T47D (cell line): Measurements from ENCODE around the gene CXCL11.
A peak's percentile ranks its signal among the peaks of the same experiment; 100 is the strongest.

Experiments
- DNase-seq, 2 experiments: peaks; one replicate each; pipeline versions ENCODE4 v3.0.0 to v3.0.0-alpha.2; 2011 to 2012; ENCODE audit warnings: low read depth in 1 of 2, low spot score in 1 of 2
- JUND ChIP-seq: IDR thresholded peaks from 2 replicates; pipeline ENCODE4 v1.6.1; 2012; ENCODE audit warnings: low read depth
- in situ Hi-C: cut with HindIII; loops from 2 replicates; pipeline ENCODE4 v1.10.0; 2016; ENCODE audit warnings: low sequenced_read_pairs, low pct_unique_long_range_greater_than_20kb

CXCL11 gene

DNA sequence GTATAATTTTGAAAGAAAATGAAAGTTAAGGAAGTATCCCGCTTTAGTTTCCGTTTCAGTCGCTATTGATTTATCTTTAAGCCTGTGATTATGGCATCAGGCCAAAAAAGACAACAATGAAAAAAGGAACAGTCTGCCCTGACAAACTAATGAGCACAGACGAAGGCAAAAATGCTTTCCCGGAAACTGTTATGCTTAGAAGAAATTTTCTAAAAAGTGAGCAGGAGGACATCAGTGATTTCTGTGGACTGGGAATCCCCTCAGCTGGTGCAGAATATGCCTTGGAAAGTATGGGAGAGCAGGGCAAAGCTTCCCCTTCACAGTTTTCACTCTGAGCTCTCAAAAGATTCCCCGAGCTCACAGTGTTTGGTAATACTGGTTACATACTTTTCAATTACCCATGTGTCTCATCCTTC, 7.5 kb downstream of the CXCL11 start:
- DNase-seq = no peak
- TF ChIP-seq JUND = no peak
- in situ Hi-C loops = no loop called here

DNA sequence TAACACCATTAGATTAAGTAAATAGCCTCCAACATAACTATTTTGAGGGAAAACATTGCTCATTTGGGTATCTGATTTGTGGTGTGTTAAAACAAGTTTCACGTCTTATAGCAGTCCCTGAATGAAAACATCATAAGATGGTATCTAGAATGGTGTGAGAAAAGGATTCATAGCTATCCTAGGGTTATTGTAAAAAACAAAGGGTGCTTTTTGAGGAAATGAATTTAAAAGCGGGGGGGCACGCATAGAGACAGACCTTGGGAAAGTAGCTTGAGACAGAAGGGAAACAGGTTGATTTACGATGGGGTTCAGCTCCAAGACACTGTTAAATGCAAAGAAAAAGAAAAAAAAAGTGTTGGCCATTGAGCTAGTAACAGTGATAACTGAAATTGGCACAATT, 11.8 kb downstream of the CXCL11 start:
- DNase-seq = no peak
- TF ChIP-seq JUND = no peak
- in situ Hi-C loops = no loop called here

GRCh38 chr4:76023389-76023788, 12.5 kb downstream of the CXCL11 start, which contains the start of gene CXCL10:
CXCL10 (minus strand) TSS chr4:76023497; CDS start chr4:76023431, 66 bp downstream.
- in situ Hi-C loops = no loop called here
- no peak for TF ChIP-seq JUND
- DNase-seq = no peak

- no peak for TF ChIP-seq JUND
- no peak for DNase-seq
- in situ Hi-C loops = no loop called here
Measured at GRCh38 chr4:76022677-76023076, 13.2 kb downstream of the CXCL11 start.

GRCh38 chr4:76022031-76022430, 13.8 kb downstream of the CXCL11 start:
- DNase-seq = no peak
- no peak for TF ChIP-seq JUND
- in situ Hi-C loops = no loop called here

DNA sequence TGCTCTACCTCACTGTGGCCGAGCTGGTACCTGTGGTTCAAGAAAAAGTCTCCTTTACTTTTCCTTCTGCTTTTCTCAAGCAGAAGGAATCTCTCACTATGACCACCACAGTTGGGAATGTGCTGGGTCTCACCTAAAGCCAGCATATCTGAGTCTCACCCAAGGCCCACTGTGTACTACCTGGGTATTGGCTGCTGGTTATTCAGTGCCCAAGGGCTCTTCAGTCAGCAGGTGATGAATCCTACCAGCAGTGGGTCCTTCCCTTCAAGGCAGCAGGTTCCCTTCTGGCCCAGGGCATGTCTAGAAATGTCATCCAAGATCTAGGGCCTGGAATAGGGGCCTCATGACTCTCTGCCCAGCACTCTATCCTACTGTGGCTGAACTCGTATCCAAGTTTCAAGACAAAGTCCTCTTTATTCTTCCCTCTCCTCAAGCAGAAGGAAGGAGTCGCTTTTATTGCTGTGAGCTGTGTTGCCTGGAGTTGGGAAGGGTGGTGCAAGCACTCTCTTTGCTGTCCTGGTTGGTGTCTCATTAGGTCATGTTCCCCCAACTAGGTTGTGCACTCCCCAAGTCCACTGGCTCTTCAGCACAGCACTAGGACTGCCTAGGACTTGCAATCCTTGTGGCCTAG, 18.7 kb downstream of the CXCL11 start:
- TF ChIP-seq JUND = no peak
- in situ Hi-C loops = no loop called here
- no peak for DNase-seq

DNA sequence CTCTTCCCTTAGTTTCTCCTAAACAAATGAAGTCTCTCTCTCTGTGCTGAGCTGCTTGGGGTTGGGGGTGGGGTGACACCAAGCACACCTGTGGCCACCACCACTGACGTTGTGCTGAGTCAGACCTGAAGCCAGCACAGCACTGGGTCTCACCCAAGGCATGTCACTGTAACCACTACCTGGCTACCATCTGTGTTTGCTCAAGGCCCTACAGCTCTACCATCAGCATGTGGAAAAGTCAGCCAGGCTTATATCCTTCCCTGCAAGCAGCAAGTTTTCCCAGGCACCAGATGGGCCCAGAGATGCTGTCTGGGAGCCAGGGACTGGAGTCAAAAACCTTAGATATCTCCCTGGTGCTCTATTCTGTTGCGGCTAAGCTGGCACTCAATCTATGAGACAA, 19.5 kb downstream of the CXCL11 start:
- in situ Hi-C loops = no loop called here
- peak in 1 of 2 experiments; percentile 16 for DNase-seq
- no peak for TF ChIP-seq JUND

GRCh38 chr4:76013540-76013939, 22.3 kb downstream of the CXCL11 start:
- no peak for TF ChIP-seq JUND
- in situ Hi-C loops = no loop called here
- no peak for DNase-seq

DNA sequence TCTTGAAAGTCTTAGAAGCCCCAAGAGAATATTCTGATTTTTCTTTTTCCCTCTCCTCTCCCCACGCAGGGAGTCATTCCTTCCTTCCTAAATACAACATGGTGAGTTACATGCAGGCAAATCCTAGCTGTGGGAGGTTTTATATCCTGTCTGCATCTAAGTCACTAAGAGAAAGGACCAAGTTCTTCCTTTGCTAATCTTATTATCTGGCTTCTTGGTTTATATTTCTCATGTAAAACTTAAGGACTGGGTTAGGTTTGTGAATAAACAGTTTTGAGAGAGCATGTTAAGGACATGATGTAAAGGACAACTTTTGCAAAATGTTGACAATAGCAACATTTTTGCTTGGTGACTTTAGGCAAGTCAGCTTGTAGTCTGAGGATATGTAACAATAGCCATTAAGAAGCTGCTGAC, 23.5 kb downstream of the CXCL11 start:
- in situ Hi-C loops = no loop called here
- TF ChIP-seq JUND = no peak
- no peak for DNase-seq

GRCh38 chr4:76011700-76012387, 24.0 kb downstream of the CXCL11 start:
- no peak for DNase-seq
- in situ Hi-C loops = no loop called here
- no peak for TF ChIP-seq JUND

DNA sequence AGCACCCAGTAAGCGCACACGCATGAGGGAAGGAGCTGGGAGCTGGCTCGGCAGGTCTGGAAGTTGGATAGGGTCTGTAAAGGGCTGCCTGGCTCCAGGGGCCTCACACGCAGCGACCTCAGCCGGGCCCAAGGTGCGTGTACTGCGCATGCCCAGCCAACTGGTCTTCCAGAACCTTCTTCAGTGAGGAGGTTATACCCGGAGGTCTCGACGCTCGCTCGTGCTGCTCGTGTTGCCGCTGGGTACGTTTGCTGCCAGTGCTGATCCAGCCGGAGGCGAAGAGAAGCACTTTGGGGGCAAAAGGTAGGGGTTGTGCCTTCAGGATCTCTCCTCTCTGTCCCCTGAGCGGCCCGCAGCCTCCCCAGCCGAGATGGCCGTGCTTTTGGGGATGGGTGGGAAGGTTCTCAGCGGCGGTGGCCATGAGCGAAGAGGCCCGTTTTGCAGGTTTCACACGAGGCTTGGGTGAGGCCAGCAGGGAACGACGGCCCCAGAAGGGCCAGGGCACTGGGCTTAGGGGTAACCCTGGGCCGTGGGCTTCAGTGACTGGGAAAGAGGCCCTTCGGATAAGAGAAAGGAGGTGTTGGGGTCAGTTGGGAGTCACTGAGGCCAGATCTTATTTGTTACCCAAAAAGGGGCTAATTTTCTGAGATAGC, 24.7 kb downstream of the CXCL11 start:
- DNase-seq = no peak
- TF ChIP-seq JUND = no peak
- in situ Hi-C loops = no loop called here

GRCh38 chr4:76010576-76010975, 25.3 kb downstream of the CXCL11 start:
- TF ChIP-seq JUND = no peak
- in situ Hi-C loops = no loop called here
- no peak for DNase-seq

DNA sequence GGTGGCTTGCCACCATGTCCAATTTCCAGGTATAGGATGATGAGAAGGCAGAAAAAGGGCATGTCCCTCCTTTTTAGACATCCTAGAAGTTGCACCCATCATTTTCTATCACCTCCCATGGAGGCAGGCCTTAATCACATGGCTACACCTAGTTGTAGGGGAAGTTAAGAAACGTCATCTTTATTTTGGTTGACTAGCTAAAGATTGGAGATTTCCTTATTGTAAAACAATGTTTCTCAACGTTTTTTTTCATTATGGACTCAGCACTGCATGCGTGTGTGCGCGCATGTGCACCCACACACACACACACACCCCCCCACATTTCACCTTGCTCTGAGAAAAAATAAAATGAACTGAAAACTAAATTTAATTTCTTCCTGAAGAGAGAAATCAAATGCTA, 26.6 kb downstream of the CXCL11 start:
- no peak for TF ChIP-seq JUND
- no peak for DNase-seq
- in situ Hi-C loops = no loop called here
